ENCODE measurements around the gene POMP.
"Not testable (repeated sequence)": the region's sequence is repeated elsewhere in the genome, so short reads cannot be mapped to it uniquely, and the experiment has no call there.

Gene POMP

GRCh38 chr13:28638756-28639155 lies 20.2 kb upstream of the POMP start:
- DNase-seq = no peak

GRCh38 chr13:28640861-28641599 lies 17.9 kb upstream of the POMP start:
- no peak for DNase-seq

GRCh38 chr13:28641600-28641926 lies 17.4 kb upstream of the POMP start:
- DNase-seq = no peak

- DNase-seq = no peak
These were observed 8.6 kb upstream of the POMP start for GRCh38 chr13:28650284-28650683.

- no peak for DNase-seq
These were observed 7.0 kb upstream of the POMP start for GRCh38 chr13:28651810-28652401.

- DNase-seq = no peak
These were observed 5.8 kb upstream of the POMP start for GRCh38 chr13:28653111-28653510.

- DNase-seq = no peak
These were observed 4.7 kb upstream of the POMP start for GRCh38 chr13:28654276-28654675.

- no peak for DNase-seq
These were observed 3.4 kb upstream of the POMP start for GRCh38 chr13:28655561-28655960.

- DNase-seq = peak; percentile 10
These were observed 969 bp upstream of the POMP start for GRCh38 chr13:28657784-28658538.

- DNase-seq = no peak
These were observed 463 bp upstream of the POMP start for GRCh38 chr13:28658539-28658795.

- DNase-seq = no peak
These were observed 666 bp downstream of the POMP start for GRCh38 chr13:28659621-28659970.

- DNase-seq = no peak
These were observed 8.1 kb downstream of the POMP start for GRCh38 chr13:28666897-28667488.

GRCh38 chr13:28671126-28671792 lies 12.3 kb downstream of the POMP start:
- no peak for DNase-seq

- no peak for DNase-seq
These were observed 19.9 kb downstream of the POMP start for GRCh38 chr13:28678809-28679208.

- DNase-seq = no peak
These were observed 20.7 kb downstream of the POMP start for GRCh38 chr13:28679628-28680027.

- no peak for DNase-seq
These were observed 21.6 kb downstream of the POMP start for GRCh38 chr13:28680541-28680940.

GRCh38 chr13:28683169-28683568 lies 24.2 kb downstream of the POMP start:
- DNase-seq = not testable (repeated sequence)

GRCh38 chr13:28684257-28684656 lies 25.3 kb downstream of the POMP start:
- peak; percentile 8 for DNase-seq

- DNase-seq = no peak
These were observed 26.2 kb downstream of the POMP start for GRCh38 chr13:28685114-28685513.

- DNase-seq = no peak
These were observed 27.0 kb downstream of the POMP start for GRCh38 chr13:28685892-28686291.

GRCh38 chr13:28693605-28694491 lies 34.9 kb downstream of the POMP start:
- peak; percentile 22 for DNase-seq

GRCh38 chr13:28697441-28697840 lies 38.5 kb downstream of the POMP start:
- no peak for DNase-seq

- DNase-seq = no peak
These were observed 40.3 kb downstream of the POMP start for GRCh38 chr13:28699246-28699645.
